HCT116 (cell line): ENCODE data around the gene TUBA4A. TPM values are rescaled to one million over a fixed set of nuclear protein-coding genes. Genes with fewer than 3 reads are reported as not detected.

Experiments
- ATAC-seq: fragments of 200-7000 bp; cut with Tn5 transposase; 2 replicates; pipeline ENCODE4 v1.9.1; 2020; ENCODE audit warnings: mild to moderate bottlenecking, moderate library complexity
- BruUV-seq: library from RNA; stranded (reverse); fragments of 400-500 nt; replicated peaks from 2 replicates; lab custom pipeline; 2021; lab: Mats Ljungman, UMichigan
- CTCF ChIA-PET: fragments of 300-600 bp; sonication (Branson Sonifier 250); formaldehyde crosslinking; loops from one replicate; lab custom pipeline; 2021; ENCODE audit warnings: antibody characterized with exemption; lab: Charles Lee
- POLR2A ChIA-PET: fragments of 300-600, 350-600 bp; sonication (Branson Sonifier 250); formaldehyde crosslinking; loops from one replicate; lab custom pipeline; 2021; ENCODE audit warnings: antibody characterized with exemption; lab: Charles Lee
- RAD21 ChIA-PET, 2 experiments: fragments of 300-600 bp; sonication (Branson Sonifier 250); formaldehyde crosslinking; loops; one replicate each; lab custom pipeline; 2023; ENCODE audit warnings: low total read pairs in 2 of 2; ENCODE audit not compliant: uncharacterized antibody in 2 of 2, unreplicated experiment in 2 of 2, low non-redundant PET in 1 of 2; lab: Charles Lee
- DNase-seq: peaks from one replicate; pipeline ENCODE4 v3.0.0-alpha.2; 2010; ENCODE audit warnings: low read depth, low spot score
- H2AFZ ChIP-seq: fragments of 200-600 bp; shearing (Covaris generic), sonication (generic); 2 replicates; pipeline ENCODE4 v1.6.1; 2017; ENCODE audit warnings: low read depth, mixed run types, mixed read lengths, antibody characterized with exemption, low read length; ENCODE audit not compliant: poor library complexity, severe bottlenecking
- H3K27ac ChIP-seq: 2 replicates; pipeline ENCODE4 v1.5.1; 2012; ENCODE audit warnings: low read depth, low read length
- H3K27me3 ChIP-seq: fragments of 200-600 bp; sonication (generic); 2 replicates; pipeline ENCODE4 v1.6.1; 2016; ENCODE audit warnings: mixed run types, low read length, mixed read lengths; ENCODE audit not compliant: insufficient read depth
- H3K36me3 ChIP-seq, 2 experiments: fragments of 200-500 bp in 1 of 2; fragments of 200-600 bp in 1 of 2; sonication (Bioruptor generic) in 1 of 2; sonication (generic) in 1 of 2; 2 replicates each; pipeline versions ENCODE4 v1.5.1 to v1.6.1; 2014 to 2016; ENCODE audit warnings: low read length in 2 of 2, inconsistent platforms in 1 of 2, mixed read lengths in 1 of 2, mixed run types in 1 of 2; ENCODE audit not compliant: insufficient read depth in 2 of 2, control insufficient read depth in 1 of 2
- H3K4me1 ChIP-seq, 2 experiments: fragments of 200-600 bp in 1 of 2; sonication (generic) in 1 of 2; 2 replicates each; pipeline versions ENCODE4 v1.5.1 to v1.6.1; 2012 to 2017; ENCODE audit warnings: low read length in 2 of 2, inconsistent platforms in 1 of 2, mild to moderate bottlenecking in 1 of 2, mixed read lengths in 1 of 2, mixed run types in 1 of 2, moderate library complexity in 1 of 2; ENCODE audit not compliant: insufficient read depth in 2 of 2, control insufficient read depth in 1 of 2
- H3K4me2 ChIP-seq: fragments of 200-600 bp; sonication (generic); 2 replicates; pipeline ENCODE4 v1.6.1; 2017; ENCODE audit warnings: mixed run types, low read length, mixed read lengths
- H3K4me3 ChIP-seq, 2 experiments: fragments of 200-600 bp in 1 of 2; sonication (generic) in 1 of 2; replicated peaks in 1 of 2; 2 replicates each; pipeline ENCODE4 v1.5.1; 2011 to 2016; ENCODE audit warnings: low read length in 2 of 2, control low read depth in 1 of 2, low read depth in 1 of 2, mild to moderate bottlenecking in 1 of 2, mixed read lengths in 1 of 2, mixed run types in 1 of 2
- H3K79me2 ChIP-seq: fragments of 200-600 bp; sonication (generic); 2 replicates; pipeline ENCODE4 v1.6.1; 2017; ENCODE audit warnings: mild to moderate bottlenecking, mixed run types, low read length, moderate library complexity, mixed read lengths; ENCODE audit not compliant: insufficient read depth
- H3K9ac ChIP-seq: fragments of 200-600 bp; sonication (generic); 2 replicates; pipeline ENCODE4 v1.6.1; 2016; ENCODE audit warnings: low read length, mixed read lengths
- H3K9me2 ChIP-seq: fragments of 200-600 bp; sonication (generic), shearing (Covaris generic); 2 replicates; pipeline ENCODE4 v1.6.1; 2017; ENCODE audit warnings: mixed run types, mild to moderate bottlenecking, moderate library complexity; ENCODE audit not compliant: insufficient read depth
- H3K9me3 ChIP-seq, 2 experiments: fragments of 200-500 bp in 1 of 2; fragments of 200-600 bp in 1 of 2; sonication (Bioruptor generic) in 1 of 2; sonication (generic) in 1 of 2; 2 replicates each; pipeline ENCODE4 v1.6.1; 2014 to 2017; ENCODE audit warnings: low read length in 2 of 2, mixed read lengths in 2 of 2, inconsistent platforms in 1 of 2, low read depth in 1 of 2, mild to moderate bottlenecking in 1 of 2, mixed run types in 1 of 2, moderate library complexity in 1 of 2; ENCODE audit not compliant: control insufficient read depth in 1 of 2, insufficient read depth in 1 of 2
- H4K20me1 ChIP-seq: fragments of 200-600 bp; sonication (generic), shearing (Covaris generic); 2 replicates; pipeline ENCODE4 v1.6.1; 2017; ENCODE audit warnings: mixed run types, mild to moderate bottlenecking, moderate library complexity; ENCODE audit not compliant: insufficient read depth
- CBX3 ChIP-seq: IDR thresholded peaks from 2 replicates; pipeline ENCODE4 v1.6.1; 2012; ENCODE audit warnings: low read depth
- CEBPB ChIP-seq: IDR thresholded peaks from 2 replicates; pipeline ENCODE4 v1.6.1; 2012; ENCODE audit warnings: low read depth
- EGR1 ChIP-seq: IDR thresholded peaks from 2 replicates; pipeline ENCODE4 v1.6.1; 2012; ENCODE audit warnings: low read depth
- ELF1 ChIP-seq: IDR thresholded peaks from 2 replicates; pipeline ENCODE4 v1.6.1; 2012; ENCODE audit warnings: low read depth, borderline replicate concordance
- EZH2phosphoT487 ChIP-seq: fragments of 200-600 bp; IDR thresholded peaks from 2 replicates; pipeline ENCODE4 v1.6.1; 2018; ENCODE audit warnings: antibody characterized with exemption, borderline replicate concordance
- FOSL1 ChIP-seq: IDR thresholded peaks from 2 replicates; pipeline ENCODE4 v1.6.1; 2012; ENCODE audit warnings: low read depth
- JUND ChIP-seq: IDR thresholded peaks from 2 replicates; pipeline ENCODE4 v1.6.1; 2012
- SIN3A ChIP-seq: IDR thresholded peaks from 2 replicates; pipeline ENCODE4 v1.6.1; 2012; ENCODE audit warnings: low read depth
- SRF ChIP-seq: IDR thresholded peaks from 2 replicates; pipeline ENCODE4 v1.6.1; 2012; ENCODE audit warnings: low read depth
- TCF7L2 ChIP-seq: IDR thresholded peaks from 2 replicates; pipeline ENCODE4 v1.7.0; 2011; ENCODE audit warnings: borderline replicate concordance, inconsistent platforms; ENCODE audit not compliant: insufficient read depth, insufficient read length; ENCODE audit errors: extremely low read depth
- ZFX ChIP-seq: fragments of 450-650 bp; IDR thresholded peaks from 2 replicates; pipeline ENCODE4 v1.6.1; 2017
- ZNF274 ChIP-seq: fragments of 200-500 bp; sonication (Bioruptor generic); IDR thresholded peaks from 2 replicates; pipeline ENCODE4 v1.6.1; 2014; ENCODE audit warnings: mild to moderate bottlenecking, low read depth, low read length, inconsistent platforms
- intact Hi-C: fragments of 100-400 bp; cut with micrococcal nuclease; formaldehyde crosslinking; loops from 2 replicates; pipeline ENCODE4 v1.10.0; 2022
- total RNA-seq: library from RNA; stranded (reverse); gene quantifications from one replicate; pipeline ENCODE4 v1.2.1, GENCODE V29; 2021; ENCODE audit not compliant: unreplicated experiment

Gene TUBA4A
- total RNA-seq, 1 experiment from 2014 or later: 32.7 TPM

- Histone ChIP-seq H3K36me3 (peaks cover 8 to 22% of the 10 kb centered on the region in 2 experiments; a peak in 3 of 4 replicates), H3K9ac (no peak overlapping the region), H3K27me3 (no peaks in the 10 kb centered on the region), H3K79me2 (no peaks in the 10 kb centered on the region), H3K9me3 (no peaks in the 10 kb centered on the region), H3K4me1 (peaks cover 4 to 25% of the 10 kb centered on the region in 2 experiments; a peak in 3 of 4 replicates), H3K4me2 (no peak overlapping the region), H2AFZ (no peak overlapping the region), H3K27ac (no peak overlapping the region), H3K4me3 (no peak overlapping the region), H3K9me2 (no peaks in the 10 kb centered on the region), H4K20me1 (no peaks in the 10 kb centered on the region)
- DNase-seq: no peak
- ATAC-seq: no peak
- ChIA-PET RAD21 (no interaction called here), CTCF (no interaction called here), POLR2A (no interaction called here)
- TF ChIP-seq JUND (no peak), TCF7L2 (no peak)
- intact Hi-C loops: no loop called here
- BruUV-seq: no TSS peak
Observed at GRCh38 chr2:219213486-219214071, 40.1 kb downstream of the TUBA4A start.

- TF ChIP-seq SRF (no peak), ZNF274 (no peak), CBX3 (no peak), FOSL1 (no peak), CEBPB (no peak), ELF1 (no peak), EGR1 (no peak), ZFX (no peak), SIN3A (no peak), EZH2phosphoT487 (no peak)
- TF ChIP-seq, all 23 proteins: peak for 0
- no peaks in the 10 kb centered on the region for H3K27me3 ChIP-seq
- POLR2A ChIA-PET: no interaction called here
- H3K4me1 ChIP-seq: peaks cover 4 to 19% of the 10 kb centered on the region in 2 experiments; a peak in 3 of 4 replicates
- no peaks in the 10 kb centered on the region for H3K9me3 ChIP-seq
- no peak overlapping the region for H3K4me3 ChIP-seq
- no peaks in the 10 kb centered on the region for H3K79me2 ChIP-seq
- no peaks in the 10 kb centered on the region for H4K20me1 ChIP-seq
- RAD21 ChIA-PET: no interaction called here
- ATAC-seq (no peak), DNase-seq (no peak)
- H3K27ac ChIP-seq: no peak overlapping the region
- H3K4me2 ChIP-seq: no peak overlapping the region
- H3K9me2 ChIP-seq: no peaks in the 10 kb centered on the region
- H3K9ac ChIP-seq: no peak overlapping the region
- BruUV-seq: no TSS peak
- H2AFZ ChIP-seq: no peak overlapping the region
- CTCF ChIA-PET: no interaction called here
- peaks cover 10 to 23% of the 10 kb centered on the region in 2 experiments; a peak in 3 of 4 replicates for H3K36me3 ChIP-seq
- intact Hi-C loops: no loop called here
Observed at GRCh38 chr2:219213026-219213415, 40.7 kb downstream of the TUBA4A start.
